Caki2 (cell line): Measurements from ENCODE around the gene SKOR1. TPM values are rescaled to one million over a fixed set of nuclear protein-coding genes. Genes with fewer than 3 reads are reported as not detected.
A peak's percentile ranks its signal among the peaks of the same experiment; 100 is the strongest.

Source experiments
- DNase-seq: peaks from one replicate; pipeline ENCODE4 v3.0.0-alpha.2; 2015; ENCODE audit warnings: low read depth
- in situ Hi-C: cut with HindIII; loops from 2 replicates; pipeline ENCODE4 v1.10.0; 2016; ENCODE audit warnings: low sequenced_read_pairs, low pct_unique_long_range_greater_than_20kb, mixed read lengths
- total RNA-seq: library from RNA; depleted of rRNA; stranded (reverse); fragments of >200 nt; shearing (Covaris generic); gene quantifications from 2 replicates; pipeline ENCODE4 v1.2.3, GENCODE V29; 2014; ENCODE audit warnings: low replicate concordance; rRNA removed

Gene SKOR1
- total RNA-seq, 1 experiment from 2014 or later = 0.61 TPM

GRCh38 chr15:67862750-67863441 is 37.6 kb downstream of the SKOR1 start:
- in situ Hi-C loops = no loop called here
- DNase-seq = no peak

- in situ Hi-C loops = no loop called here
Observed at GRCh38 chr15:67863442-67863987, 38.2 kb downstream of the SKOR1 start.

GRCh38 chr15:67865331-67865730 is 40.0 kb downstream of the SKOR1 start:
- in situ Hi-C loops = no loop called here
- no peak for DNase-seq

More at GRCh38 chr15:67863442-67863987, 38.2 kb downstream of the SKOR1 start:
- DNase-seq = peak; percentile 68

GRCh38 chr15:67865766-67866165 is 40.5 kb downstream of the SKOR1 start:
- in situ Hi-C loops = no loop called here
- no peak for DNase-seq

GRCh38 chr15:67869701-67870100 is 44.4 kb downstream of the SKOR1 start:
- no peak for DNase-seq
- in situ Hi-C loops = no loop called here

- in situ Hi-C loops = no loop called here
- no peak for DNase-seq
Observed at GRCh38 chr15:67870868-67871408, 45.6 kb downstream of the SKOR1 start.

GRCh38 chr15:67873777-67874176 is 48.5 kb downstream of the SKOR1 start:
- in situ Hi-C loops = no loop called here
- DNase-seq = no peak

- in situ Hi-C loops = no loop called here
- DNase-seq = no peak
Observed at GRCh38 chr15:67878712-67879206, 53.5 kb downstream of the SKOR1 start.

GRCh38 chr15:67879440-67880129 is 54.3 kb downstream of the SKOR1 start:
- DNase-seq = no peak
- in situ Hi-C loops = no loop called here

- DNase-seq = no peak
- in situ Hi-C loops = no loop called here
Observed at GRCh38 chr15:67880651-67881182, 55.4 kb downstream of the SKOR1 start.

- peak; percentile 31 for DNase-seq
- in situ Hi-C loops = no loop called here
Observed at GRCh38 chr15:67882487-67883233, 57.4 kb downstream of the SKOR1 start.

GRCh38 chr15:67883234-67883773 is 58.0 kb downstream of the SKOR1 start:
- in situ Hi-C loops = no loop called here
- no peak for DNase-seq

- in situ Hi-C loops = no loop called here
Observed at GRCh38 chr15:67884009-67884408, 58.7 kb downstream of the SKOR1 start.

More at GRCh38 chr15:67884009-67884408, 58.7 kb downstream of the SKOR1 start:
- no peak for DNase-seq

Other genes starting within 250 kb of the SKOR1 start
- gene RNU6-1, start 14.5 kb downstream of the SKOR1 start, total RNA-seq = not detected in 2 replicates
- 3.6 and 26.2 TPM in 2 replicates for gene PIAS1, start 228.8 kb downstream of the SKOR1 start, total RNA-seq